GM23338 (cell line): ENCODE measurements around the gene PGPEP1. TPM values are rescaled to one million over a fixed set of nuclear protein-coding genes. Genes with fewer than 3 reads are reported as not detected.

Experiments used
- ATAC-seq: fragments of 200-7000 bp; cut with Tn5 transposase; 3 replicates; pipeline ENCODE4 v1.9.1; 2020
- DNase-seq: peaks from one replicate; pipeline ENCODE4 v3.0.0-alpha.2; 2015; ENCODE audit warnings: low spot score
- H2AFZ ChIP-seq: fragments of 200-600 bp; sonication (generic); 2 replicates; pipeline ENCODE4 v1.8.0; 2016; ENCODE audit warnings: antibody characterized with exemption, mild to moderate bottlenecking, moderate library complexity
- H3F3A ChIP-seq: fragments of 200-600 bp; sonication (generic); replicated peaks from 2 replicates; pipeline ENCODE4 v1.8.0; 2017; ENCODE audit warnings: antibody characterized with exemption, mixed run types, low read depth
- H3K27ac ChIP-seq: fragments of 200-600 bp; sonication (generic); 2 replicates; pipeline ENCODE4 v1.6.1; 2016; ENCODE audit warnings: low read depth
- H3K27me3 ChIP-seq: fragments of 200-600 bp; sonication (generic); 2 replicates; pipeline ENCODE4 v1.8.0; 2016; ENCODE audit warnings: mild to moderate bottlenecking, mixed run types, moderate library complexity; ENCODE audit not compliant: insufficient read depth
- H3K36me3 ChIP-seq: fragments of 200-600 bp; sonication (generic); 2 replicates; pipeline ENCODE4 v1.8.0; 2016; ENCODE audit warnings: mild to moderate bottlenecking; ENCODE audit not compliant: insufficient read depth
- H3K4me1 ChIP-seq: fragments of 200-600 bp; sonication (generic); 2 replicates; pipeline ENCODE4 v1.8.0; 2016; ENCODE audit warnings: mild to moderate bottlenecking, moderate library complexity; ENCODE audit not compliant: insufficient read depth
- H3K4me2 ChIP-seq: fragments of 200-600 bp; sonication (generic); 2 replicates; pipeline ENCODE4 v1.7.1; 2017; ENCODE audit warnings: mixed run types
- H3K4me3 ChIP-seq: fragments of 200-600 bp; sonication (generic); 2 replicates; pipeline ENCODE4 v1.6.1; 2016; ENCODE audit warnings: mixed run types
- H3K79me2 ChIP-seq: fragments of 200-600 bp; sonication (generic); replicated peaks from 2 replicates; pipeline ENCODE4 v1.8.0; 2017; ENCODE audit warnings: mild to moderate bottlenecking; ENCODE audit not compliant: insufficient read depth
- H3K9me2 ChIP-seq: fragments of 200-600 bp; sonication (generic); 2 replicates; pipeline ENCODE4 v1.8.0; 2017; ENCODE audit not compliant: insufficient read depth
- H4K20me1 ChIP-seq: fragments of 200-600 bp; sonication (generic); replicated peaks from 2 replicates; pipeline ENCODE4 v1.8.0; 2017; ENCODE audit warnings: mild to moderate bottlenecking; ENCODE audit not compliant: insufficient read depth
- H3K27ac Mint-ChIP-seq: 2 replicates; pipeline ENCODE4 v1.8.0; 2020; ENCODE audit warnings: inconsistent platforms, mild to moderate bottlenecking, moderate library complexity, mixed read lengths
- H3K27me3 Mint-ChIP-seq: 3 replicates; pipeline ENCODE4 v1.8.0; 2022; ENCODE audit warnings: low read depth, mild to moderate bottlenecking, moderate library complexity, mixed read lengths, inconsistent platforms; ENCODE audit not compliant: insufficient read depth, poor library complexity
- H3K36me3 Mint-ChIP-seq: 3 replicates; pipeline ENCODE4 v1.8.0; 2021; ENCODE audit warnings: low read depth, mild to moderate bottlenecking, inconsistent platforms, moderate library complexity, mixed read lengths
- H3K4me1 Mint-ChIP-seq: 3 replicates; pipeline ENCODE4 v1.8.0; 2020; ENCODE audit warnings: mild to moderate bottlenecking, inconsistent platforms, mixed read lengths
- H3K4me3 Mint-ChIP-seq: 3 replicates; pipeline ENCODE4 v1.8.0; 2021; ENCODE audit warnings: moderate library complexity, mild to moderate bottlenecking, inconsistent platforms, mixed read lengths
- H3K9me3 Mint-ChIP-seq: 3 replicates; pipeline ENCODE4 v1.8.0; 2020; ENCODE audit warnings: moderate library complexity, mild to moderate bottlenecking, inconsistent platforms, mixed read lengths
- CREB1 ChIP-seq: fragments of 250-450 bp; sonication (Bioruptor Pico); IDR thresholded peaks from 2 replicates; pipeline ENCODE4 v1.5.0; 2020; ENCODE audit warnings: low read depth, mild to moderate bottlenecking, moderate library complexity
- EZH2phosphoT487 ChIP-seq: fragments of 200-600 bp; sonication (generic); IDR thresholded peaks from one replicate; pipeline ENCODE4 v1.8.1; 2018; ENCODE audit warnings: antibody characterized with exemption; ENCODE audit not compliant: unreplicated experiment
- NANOG ChIP-seq: IDR thresholded peaks from 2 replicates; pipeline ENCODE4 v1.6.1; 2016; ENCODE audit warnings: antibody characterized with exemption, borderline replicate concordance
- POLR2AphosphoS5 ChIP-seq: IDR thresholded peaks from 2 replicates; pipeline ENCODE4 v1.6.1; 2016; ENCODE audit warnings: antibody characterized with exemption, low read depth
- STAT1 ChIP-seq: IDR thresholded peaks from one replicate; pipeline ENCODE4 v1.6.1; 2016; ENCODE audit warnings: antibody characterized with exemption; ENCODE audit not compliant: unreplicated experiment
- ZNF114 ChIP-seq: fragments of 250-450 bp; sonication (Bioruptor Pico); IDR thresholded peaks from 2 replicates; pipeline ENCODE4 v1.5.0; 2020; ENCODE audit warnings: mild to moderate bottlenecking, moderate library complexity
- ZNF331 ChIP-seq: fragments of 250-450 bp; sonication (Bioruptor Pico); IDR thresholded peaks from 2 replicates; pipeline ENCODE4 v1.5.0; 2020; ENCODE audit warnings: low read depth, mild to moderate bottlenecking, moderate library complexity
- ZNF462 ChIP-seq: fragments of 250-450 bp; sonication (Bioruptor Pico); IDR thresholded peaks from 2 replicates; pipeline ENCODE4 v1.5.0; 2020; ENCODE audit warnings: mild to moderate bottlenecking, moderate library complexity
- polyA plus RNA-seq: library from polyadenylated mRNA; unstranded; fragments of >200 nt; fragmentation: Nextera tagmentation; extraction: Ambion mirVana; gene quantifications from 2 replicates; pipeline ENCODE4 v1.2.1, GENCODE V29; 2016
- total RNA-seq: library from RNA; depleted of rRNA; stranded (reverse); fragments of >200 nt; shearing (Covaris generic); gene quantifications from 2 replicates; pipeline ENCODE4 v1.2.3, GENCODE V29; 2014
- TF ChIP-seq, protein P1 (sequence below): IDR thresholded peaks from 2 replicates; pipeline ENCODE4 v1.6.1; 2016; ENCODE audit warnings: antibody characterized with exemption
- TF ChIP-seq, protein P2 (sequence below), 2 experiments: fragments of 200-600 bp in 1 of 2; sonication (generic) in 1 of 2; conservative IDR thresholded peaks; 2 replicates each; pipeline versions ENCODE4 v1.5.1 to v1.6.1; 2016 to 2017; ENCODE audit warnings: antibody characterized with exemption in 2 of 2, low read depth in 2 of 2, mild to moderate bottlenecking in 2 of 2, moderate library complexity in 1 of 2
- TF ChIP-seq, protein P3 (sequence below): IDR thresholded peaks from one replicate; pipeline ENCODE4 v1.6.1; 2018; ENCODE audit warnings: antibody characterized with exemption; ENCODE audit not compliant: unreplicated experiment

Gene PGPEP1
- total and polyA plus RNA-seq, 2 experiments from 2014 or later, result 15.5 to 18.9 TPM

DNA sequence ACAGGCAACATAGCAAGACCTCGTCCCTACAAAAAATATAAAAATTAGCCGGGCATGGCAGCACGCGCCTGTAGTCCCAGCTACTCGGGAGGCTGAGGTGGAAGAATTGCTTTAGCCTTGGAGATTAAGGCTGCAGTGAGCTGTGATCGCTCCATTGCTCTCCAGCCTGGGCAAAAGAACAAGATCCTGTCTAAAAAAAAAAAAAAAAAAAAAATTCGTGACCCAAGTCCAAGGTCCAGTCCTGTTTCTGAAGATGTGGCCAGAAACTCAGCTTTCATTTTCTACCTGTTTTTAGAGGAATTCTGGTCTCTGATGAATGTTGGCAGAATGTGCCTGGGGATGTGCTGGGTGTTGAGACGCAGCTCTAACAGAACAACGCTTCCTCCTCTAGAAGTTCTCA is 1.9 kb upstream of the PGPEP1 start:
- H3K4me1 ChIP-seq, result peaks cover 20% of the 10 kb centered on the region
- Mint-ChIP-seq H3K4me3 (no peak overlapping the region), H3K27me3 (peaks cover 14% of the 10 kb centered on the region), H3K4me1 (peaks cover 21% of the 10 kb centered on the region), H3K36me3 (peaks cover 7% of the 10 kb centered on the region; the same call in 2 of the 3 replicates), H3K27ac (no peak overlapping the region), H3K9me3 (no peaks in the 10 kb centered on the region)
- no peaks in the 10 kb centered on the region; the same call in 1 of the 2 replicates for H3K79me2 ChIP-seq
- no peaks in the 10 kb centered on the region for H3K36me3 ChIP-seq
- ATAC-seq (no peak), DNase-seq (no peak)
- no peak overlapping the region for H2AFZ ChIP-seq
- no peaks in the 10 kb centered on the region for H3K9me2 ChIP-seq
- no peaks in the 10 kb centered on the region for H3K27me3 ChIP-seq
- H3K4me3 ChIP-seq, result no peak overlapping the region
- no peaks in the 10 kb centered on the region for H4K20me1 ChIP-seq
- H3K4me2 ChIP-seq, result no peak overlapping the region
- no peak overlapping the region for H3K27ac ChIP-seq
- H3F3A ChIP-seq, result peaks cover 32% of the 10 kb centered on the region
- TF ChIP-seq POLR2AphosphoS5, result no peak
- no peak for TF ChIP-seq NANOG
- TF ChIP-seq, protein P1, sequence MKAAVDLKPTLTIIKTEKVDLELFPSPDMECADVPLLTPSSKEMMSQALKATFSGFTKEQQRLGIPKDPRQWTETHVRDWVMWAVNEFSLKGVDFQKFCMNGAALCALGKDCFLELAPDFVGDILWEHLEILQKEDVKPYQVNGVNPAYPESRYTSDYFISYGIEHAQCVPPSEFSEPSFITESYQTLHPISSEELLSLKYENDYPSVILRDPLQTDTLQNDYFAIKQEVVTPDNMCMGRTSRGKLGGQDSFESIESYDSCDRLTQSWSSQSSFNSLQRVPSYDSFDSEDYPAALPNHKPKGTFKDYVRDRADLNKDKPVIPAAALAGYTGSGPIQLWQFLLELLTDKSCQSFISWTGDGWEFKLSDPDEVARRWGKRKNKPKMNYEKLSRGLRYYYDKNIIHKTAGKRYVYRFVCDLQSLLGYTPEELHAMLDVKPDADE, result no peak
- no peak for TF ChIP-seq STAT1
- TF ChIP-seq ZNF462, result no peak
- TF ChIP-seq, protein P2, sequence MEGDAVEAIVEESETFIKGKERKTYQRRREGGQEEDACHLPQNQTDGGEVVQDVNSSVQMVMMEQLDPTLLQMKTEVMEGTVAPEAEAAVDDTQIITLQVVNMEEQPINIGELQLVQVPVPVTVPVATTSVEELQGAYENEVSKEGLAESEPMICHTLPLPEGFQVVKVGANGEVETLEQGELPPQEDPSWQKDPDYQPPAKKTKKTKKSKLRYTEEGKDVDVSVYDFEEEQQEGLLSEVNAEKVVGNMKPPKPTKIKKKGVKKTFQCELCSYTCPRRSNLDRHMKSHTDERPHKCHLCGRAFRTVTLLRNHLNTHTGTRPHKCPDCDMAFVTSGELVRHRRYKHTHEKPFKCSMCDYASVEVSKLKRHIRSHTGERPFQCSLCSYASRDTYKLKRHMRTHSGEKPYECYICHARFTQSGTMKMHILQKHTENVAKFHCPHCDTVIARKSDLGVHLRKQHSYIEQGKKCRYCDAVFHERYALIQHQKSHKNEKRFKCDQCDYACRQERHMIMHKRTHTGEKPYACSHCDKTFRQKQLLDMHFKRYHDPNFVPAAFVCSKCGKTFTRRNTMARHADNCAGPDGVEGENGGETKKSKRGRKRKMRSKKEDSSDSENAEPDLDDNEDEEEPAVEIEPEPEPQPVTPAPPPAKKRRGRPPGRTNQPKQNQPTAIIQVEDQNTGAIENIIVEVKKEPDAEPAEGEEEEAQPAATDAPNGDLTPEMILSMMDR (conservative IDR thresholded peaks at IDR 0.05; ENCODE audit: low read depth in 2 of 2), result no peak
- no peak for TF ChIP-seq ZNF331 (CRISPR knock-in tag)
- no peak for TF ChIP-seq ZNF114
- TF ChIP-seq, protein P3, sequence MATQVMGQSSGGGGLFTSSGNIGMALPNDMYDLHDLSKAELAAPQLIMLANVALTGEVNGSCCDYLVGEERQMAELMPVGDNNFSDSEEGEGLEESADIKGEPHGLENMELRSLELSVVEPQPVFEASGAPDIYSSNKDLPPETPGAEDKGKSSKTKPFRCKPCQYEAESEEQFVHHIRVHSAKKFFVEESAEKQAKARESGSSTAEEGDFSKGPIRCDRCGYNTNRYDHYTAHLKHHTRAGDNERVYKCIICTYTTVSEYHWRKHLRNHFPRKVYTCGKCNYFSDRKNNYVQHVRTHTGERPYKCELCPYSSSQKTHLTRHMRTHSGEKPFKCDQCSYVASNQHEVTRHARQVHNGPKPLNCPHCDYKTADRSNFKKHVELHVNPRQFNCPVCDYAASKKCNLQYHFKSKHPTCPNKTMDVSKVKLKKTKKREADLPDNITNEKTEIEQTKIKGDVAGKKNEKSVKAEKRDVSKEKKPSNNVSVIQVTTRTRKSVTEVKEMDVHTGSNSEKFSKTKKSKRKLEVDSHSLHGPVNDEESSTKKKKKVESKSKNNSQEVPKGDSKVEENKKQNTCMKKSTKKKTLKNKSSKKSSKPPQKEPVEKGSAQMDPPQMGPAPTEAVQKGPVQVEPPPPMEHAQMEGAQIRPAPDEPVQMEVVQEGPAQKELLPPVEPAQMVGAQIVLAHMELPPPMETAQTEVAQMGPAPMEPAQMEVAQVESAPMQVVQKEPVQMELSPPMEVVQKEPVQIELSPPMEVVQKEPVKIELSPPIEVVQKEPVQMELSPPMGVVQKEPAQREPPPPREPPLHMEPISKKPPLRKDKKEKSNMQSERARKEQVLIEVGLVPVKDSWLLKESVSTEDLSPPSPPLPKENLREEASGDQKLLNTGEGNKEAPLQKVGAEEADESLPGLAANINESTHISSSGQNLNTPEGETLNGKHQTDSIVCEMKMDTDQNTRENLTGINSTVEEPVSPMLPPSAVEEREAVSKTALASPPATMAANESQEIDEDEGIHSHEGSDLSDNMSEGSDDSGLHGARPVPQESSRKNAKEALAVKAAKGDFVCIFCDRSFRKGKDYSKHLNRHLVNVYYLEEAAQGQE, result no peak
- no peak for TF ChIP-seq CREB1 (CRISPR knock-in tag)
- TF ChIP-seq EZH2phosphoT487, result no peak
